ENCODE data around the gene IL6R. TPM values are rescaled to one million over a fixed set of nuclear protein-coding genes. Genes with fewer than 3 reads are reported as not detected.
A peak's percentile ranks its signal among the peaks of the same experiment; 100 is the strongest.

IL6R gene
- total RNA-seq, 4 donors from 2014 or later = 31.6 to 53.7 (median 33.5) TPM

DNA sequence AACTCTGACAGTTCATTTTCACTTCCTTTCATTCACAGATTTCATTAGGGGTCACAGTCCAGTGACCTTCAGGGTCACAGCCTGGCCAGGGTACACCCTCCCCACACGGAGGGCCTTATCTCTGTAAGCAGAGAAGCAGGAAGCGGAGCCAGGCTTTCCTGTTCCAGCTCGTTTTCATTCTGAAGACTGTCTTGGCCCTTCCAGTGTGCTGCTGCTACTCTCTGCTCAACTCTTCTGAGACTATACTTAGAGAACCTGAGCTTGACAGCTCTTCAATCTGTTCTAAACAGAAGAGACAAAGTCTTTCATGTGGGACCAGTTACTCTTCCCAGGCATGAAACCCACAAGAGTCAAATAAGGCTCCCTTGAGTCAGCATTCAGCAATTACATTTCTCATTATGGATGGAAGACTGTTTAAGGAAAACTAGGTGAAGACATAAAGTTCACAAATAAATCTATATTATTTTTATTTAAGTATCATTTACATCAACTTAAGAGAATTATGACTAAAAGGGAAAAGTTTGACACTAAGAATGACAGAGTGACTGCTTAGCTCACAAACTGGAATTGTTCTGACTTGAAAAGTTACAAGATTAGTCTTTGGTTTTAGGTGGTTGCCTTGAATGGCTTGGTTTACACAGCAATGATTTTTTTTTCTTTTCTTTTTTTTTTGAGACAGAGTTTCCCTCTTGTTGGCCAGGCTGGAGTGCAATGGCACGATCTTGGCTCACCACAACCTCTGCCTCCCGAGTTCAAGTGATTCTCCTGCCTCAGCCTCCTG, 92.1 kb downstream of the IL6R start:
- Histone ChIP-seq H3K27ac (peak overlapping the region in 2 of 4 donors; percentile 10 to 16), H3K4me3 (no peak overlapping the region), H3K4me1 (peaks cover 0 to 23% (median 11%) of the 10 kb centered on the region in 4 donors), H3K36me3 (no peaks in the 10 kb centered on the region), H3K27me3 (peaks cover 0 to 54% of the 10 kb centered on the region in 2 donors), H3K9me3 (no peaks in the 10 kb centered on the region)
- DNase-seq (ENCODE audit: low spot score in 2 of 2) = peak in 1 of 2 donors; percentile 15
- no peak for TF ChIP-seq POLR2A (IDR thresholded peaks at IDR 0.05)
- peak in 1 of 2 donors; percentile 63 for TF ChIP-seq EP300 (IDR thresholded peaks at IDR 0.05)
- WGBS, 2 donors = 55 to 60% methylated on average over 5 of the region's 5 CpGs

DNA sequence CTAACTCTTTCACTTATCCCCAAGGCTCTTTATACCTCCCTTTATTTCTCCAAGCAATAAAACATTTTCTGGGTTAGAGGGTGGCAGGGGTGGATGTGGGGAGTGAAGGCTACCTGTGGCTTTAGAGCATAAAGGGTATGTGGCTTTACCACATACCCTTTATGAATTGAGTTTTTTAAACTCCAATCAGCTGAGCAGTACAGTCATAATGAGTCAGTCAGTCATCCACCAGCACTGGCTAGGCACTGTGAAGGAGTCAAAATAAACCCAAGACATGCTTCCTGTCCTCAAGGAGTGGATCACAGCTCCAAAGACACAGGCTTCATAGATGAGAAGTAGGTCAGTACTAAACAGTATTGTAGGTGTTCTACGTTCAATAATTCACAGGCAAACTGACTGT, 94.3 kb downstream of the IL6R start:
- Histone ChIP-seq H3K4me3 (peak overlapping the region in 1 of 4 donors; percentile 61), H3K4me1 (peaks cover 0 to 24% (median 7%) of the 10 kb centered on the region in 4 donors), H3K27me3 (peaks cover 0 to 68% of the 10 kb centered on the region in 2 donors), H3K36me3 (no peaks in the 10 kb centered on the region), H3K9me3 (peaks cover 0 to 5% (median 0%) of the 10 kb centered on the region in 4 donors), H3K27ac (no peak overlapping the region)
- TF ChIP-seq POLR2A (IDR thresholded peaks at IDR 0.05) (no peak), EP300 (IDR thresholded peaks at IDR 0.05) (no peak)
- TF ChIP-seq, protein P1, sequence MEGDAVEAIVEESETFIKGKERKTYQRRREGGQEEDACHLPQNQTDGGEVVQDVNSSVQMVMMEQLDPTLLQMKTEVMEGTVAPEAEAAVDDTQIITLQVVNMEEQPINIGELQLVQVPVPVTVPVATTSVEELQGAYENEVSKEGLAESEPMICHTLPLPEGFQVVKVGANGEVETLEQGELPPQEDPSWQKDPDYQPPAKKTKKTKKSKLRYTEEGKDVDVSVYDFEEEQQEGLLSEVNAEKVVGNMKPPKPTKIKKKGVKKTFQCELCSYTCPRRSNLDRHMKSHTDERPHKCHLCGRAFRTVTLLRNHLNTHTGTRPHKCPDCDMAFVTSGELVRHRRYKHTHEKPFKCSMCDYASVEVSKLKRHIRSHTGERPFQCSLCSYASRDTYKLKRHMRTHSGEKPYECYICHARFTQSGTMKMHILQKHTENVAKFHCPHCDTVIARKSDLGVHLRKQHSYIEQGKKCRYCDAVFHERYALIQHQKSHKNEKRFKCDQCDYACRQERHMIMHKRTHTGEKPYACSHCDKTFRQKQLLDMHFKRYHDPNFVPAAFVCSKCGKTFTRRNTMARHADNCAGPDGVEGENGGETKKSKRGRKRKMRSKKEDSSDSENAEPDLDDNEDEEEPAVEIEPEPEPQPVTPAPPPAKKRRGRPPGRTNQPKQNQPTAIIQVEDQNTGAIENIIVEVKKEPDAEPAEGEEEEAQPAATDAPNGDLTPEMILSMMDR (IDR thresholded peaks at IDR 0.05) = no peak
- 75 to 86% methylated on average over 1 of the region's 1 CpG for WGBS, 2 donors
- DNase-seq (ENCODE audit: low spot score in 2 of 2) = no peak

DNA sequence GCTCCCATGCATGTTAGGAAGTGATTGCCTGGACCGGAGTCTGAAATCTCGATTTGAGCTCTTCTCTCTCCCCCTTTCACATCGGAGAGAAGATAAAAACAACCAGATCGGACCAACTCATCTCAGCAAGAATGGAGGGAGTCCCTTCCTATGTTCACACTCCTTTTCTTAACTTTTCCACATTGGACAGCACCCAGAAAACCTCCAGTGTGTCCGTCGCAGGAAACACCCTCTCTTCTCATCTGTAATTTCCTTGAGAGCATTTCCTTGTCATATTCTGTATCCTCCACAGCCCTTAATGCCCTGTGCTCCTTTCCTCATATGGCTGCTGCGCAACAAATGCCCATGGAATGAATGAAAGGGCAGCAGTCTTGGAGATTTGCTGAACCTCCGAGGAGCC, 95.4 kb downstream of the IL6R start:
- Histone ChIP-seq H3K4me1 (peaks cover 0 to 24% (median 7%) of the 10 kb centered on the region in 4 donors), H3K9me3 (peaks cover 0 to 6% (median 0%) of the 10 kb centered on the region in 4 donors), H3K4me3 (peak overlapping the region in 2 of 4 donors; percentile 53 to 61), H3K27me3 (peaks cover 0 to 72% of the 10 kb centered on the region in 2 donors), H3K36me3 (no peaks in the 10 kb centered on the region), H3K27ac (no peak overlapping the region)
- 74 to 81% methylated on average over 8 of the region's 8 CpGs for WGBS, 2 donors
- no peak for TF ChIP-seq EP300 (IDR thresholded peaks at IDR 0.05)
- TF ChIP-seq POLR2A (IDR thresholded peaks at IDR 0.05) = no peak
- TF ChIP-seq, protein P1 (IDR thresholded peaks at IDR 0.05) = no peak
- no peak for DNase-seq (ENCODE audit: low spot score in 2 of 2)

DNA sequence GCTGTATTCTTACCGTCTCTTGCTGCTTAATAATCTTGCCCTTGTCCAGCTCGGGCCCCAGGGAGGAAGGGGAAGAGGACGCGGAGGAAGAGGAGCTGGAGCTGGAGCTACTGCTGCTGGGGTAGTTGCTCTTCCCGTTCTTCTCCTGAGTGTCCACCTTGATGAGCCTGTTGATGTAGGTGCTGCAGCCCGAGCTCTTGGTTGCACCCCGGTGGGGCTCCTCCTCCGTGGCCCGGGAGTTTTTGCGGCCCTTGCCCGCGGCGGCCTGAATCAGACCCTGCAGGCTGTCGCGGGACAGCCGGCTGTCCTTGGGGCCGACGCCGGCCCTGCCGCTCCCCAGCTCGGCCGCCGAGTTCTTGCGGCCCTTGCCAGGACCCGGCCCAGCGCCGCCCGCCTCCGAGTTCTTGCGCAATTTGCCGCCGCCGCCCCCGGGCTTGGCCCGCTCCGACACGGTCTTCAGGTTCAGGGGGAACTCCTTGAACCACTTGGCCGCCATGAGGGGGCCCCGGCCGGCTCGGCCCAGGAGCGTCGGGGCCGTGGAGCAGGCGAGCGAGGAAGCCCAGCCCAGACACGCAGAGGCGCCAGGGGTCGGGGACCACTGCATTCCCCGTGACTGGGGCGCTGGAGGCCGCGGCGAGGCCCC, 96.4 kb downstream of the IL6R start:
- peaks cover 0 to 24% (median 7%) of the 10 kb centered on the region in 4 donors for H3K4me1 ChIP-seq
- DNase-seq (ENCODE audit: low spot score in 2 of 2) = peak in 1 of 2 donors; percentile 30
- WGBS, 2 donors = 2% methylated on average over 40 to 54 of the region's 54 CpGs
- peak overlapping the region in 2 of 4 donors; percentile 55 to 80 for H3K27ac ChIP-seq
- peaks cover 0 to 16% (median 0%) of the 10 kb centered on the region in 4 donors for H3K9me3 ChIP-seq
- H3K36me3 ChIP-seq = no peaks in the 10 kb centered on the region
- TF ChIP-seq, protein P1 (IDR thresholded peaks at IDR 0.05) = no peak
- peak in 1 of 2 donors; percentile 26 for TF ChIP-seq EP300 (IDR thresholded peaks at IDR 0.05)
- TF ChIP-seq POLR2A (IDR thresholded peaks at IDR 0.05) = no peak
- peaks cover 0 to 72% of the 10 kb centered on the region in 2 donors for H3K27me3 ChIP-seq
- H3K4me3 ChIP-seq = peak overlapping the region; percentile 30 to 61 (median 42)

DNA sequence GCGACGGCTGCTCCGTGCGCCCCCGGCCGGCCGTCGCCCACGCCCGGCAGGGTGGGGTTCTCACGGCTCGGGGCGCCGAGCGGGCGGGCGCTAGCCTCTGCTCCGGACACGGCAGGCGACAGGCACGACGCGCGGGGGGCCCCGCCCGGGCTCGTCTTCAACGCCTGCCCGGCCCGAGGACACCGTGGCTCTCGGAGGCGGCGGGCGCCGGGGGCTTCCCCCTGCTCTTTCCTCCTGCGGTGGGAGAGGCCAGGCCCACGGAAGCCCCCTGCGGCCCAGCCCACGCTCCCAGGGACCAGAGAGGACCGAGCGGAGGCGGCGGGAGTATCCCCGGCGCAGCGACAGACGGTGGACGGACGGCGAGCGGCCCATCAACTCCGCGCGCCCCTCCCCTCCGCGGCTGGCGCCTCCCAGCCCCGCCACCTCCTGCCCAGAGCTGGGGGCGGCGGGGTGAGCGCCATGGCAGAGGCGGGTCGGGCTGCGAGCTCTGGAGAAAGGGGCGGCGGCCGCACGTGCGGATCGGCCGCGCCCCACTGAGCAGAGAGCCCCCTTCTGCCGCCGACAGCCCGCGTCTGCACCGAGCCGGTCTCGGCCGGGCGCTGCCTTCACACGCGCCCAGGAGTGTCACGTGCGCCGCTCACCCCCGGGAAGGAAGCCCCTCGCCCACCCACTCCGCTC, 97.1 kb downstream of the IL6R start, which contains the start of the genes SHE and TDRD10:
TSS of gene SHE (minus strand) at position 347 of the 678 bp plus-strand sequence. CDS start 386 bp downstream, outside the sequence.
TSS of gene TDRD10 (plus strand) at position 154 of the 678 bp plus-strand sequence. CDS start 4,685 bp downstream, outside the sequence.
- peaks cover 0 to 24% (median 7%) of the 10 kb centered on the region in 4 donors for H3K4me1 ChIP-seq
- no peak for TF ChIP-seq EP300 (IDR thresholded peaks at IDR 0.05)
- TF ChIP-seq, protein P1 (IDR thresholded peaks at IDR 0.05) = no peak
- no peak for TF ChIP-seq POLR2A (IDR thresholded peaks at IDR 0.05)
- 1 to 4% methylated on average over 37 to 70 of the region's 90 CpGs for WGBS, 2 donors
- H3K4me3 ChIP-seq = peak within 1 kb of the TSS; percentile 30 to 61 (median 42)
- peak within 1 kb of the TSS in 2 of 4 donors; percentile 55 to 80 for H3K27ac ChIP-seq
- DNase-seq (ENCODE audit: low spot score in 2 of 2) = no peak
- H3K9me3 ChIP-seq = peaks cover 0 to 16% (median 0%) of the 10 kb centered on the region in 4 donors
- peaks cover 0 to 68% of the 10 kb centered on the region in 2 donors for H3K27me3 ChIP-seq
- H3K36me3 ChIP-seq = no peaks in the 10 kb centered on the region
